ENCODE results near the gene WDHD1. TPM values are rescaled to one million over a fixed set of nuclear protein-coding genes. Genes with fewer than 3 reads are reported as not detected.
A peak's percentile ranks its signal among the peaks of the same experiment; 100 is the strongest.

Gene WDHD1
- total and polyA plus RNA-seq, 2 experiments from 2014 or later, result 6.6 to 9.6 TPM

DNA sequence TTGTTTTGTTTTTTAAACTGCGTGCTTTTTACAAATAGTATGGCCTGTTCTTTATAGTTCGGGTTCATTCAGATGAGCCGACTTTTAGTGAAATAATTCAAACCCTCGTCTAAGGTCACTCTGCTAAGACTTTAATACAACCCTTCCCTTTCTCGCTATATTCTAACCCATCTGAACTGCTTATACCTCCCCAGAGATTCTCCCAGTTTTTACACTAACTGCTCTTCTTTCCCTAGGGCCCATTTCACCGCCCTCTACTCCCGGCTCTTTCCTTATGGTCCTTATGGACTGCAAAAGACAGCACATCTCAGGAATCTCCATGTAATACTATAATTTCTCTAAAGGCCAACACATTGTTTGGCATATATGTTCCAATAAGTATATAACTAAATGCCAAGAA lies 26.6 kb upstream of the WDHD1 start:
- Histone ChIP-seq H3F3A (ENCODE audit: insufficient read depth) (peaks cover 25% of the 10 kb centered on the region), H3K4me2 (ENCODE audit: unreplicated experiment) (peak overlapping the region; percentile 100), H2AFZ (no peak overlapping the region), H3K27me3 (replicated peaks; ENCODE audit: insufficient read depth) (no peaks in the 10 kb centered on the region), H3K4me3 (peak overlapping the region; percentile 90), H3K4me1 (ENCODE audit: insufficient read depth) (peaks cover 18% of the 10 kb centered on the region), H3K9me3 (ENCODE audit: low read depth) (no peaks in the 10 kb centered on the region), H3K9ac (no peak overlapping the region; the same call in 1 of the 2 replicates), H3K79me2 (ENCODE audit: insufficient read depth) (peaks cover 65% of the 10 kb centered on the region), H3K27ac (no peak overlapping the region), H3K36me3 (ENCODE audit: low read depth) (peaks cover 27% of the 10 kb centered on the region; the same call in 1 of the 2 replicates), H4K20me1 (ENCODE audit: insufficient read depth) (peaks cover 10% of the 10 kb centered on the region), H3K9me2 (ENCODE audit: insufficient read depth) (no peaks in the 10 kb centered on the region)
- 89 to 93% methylated on average over 7 of the region's 7 CpGs for WGBS, 2 experiments (ENCODE audit: low coverage in 1 of 2, low lambda C conversion rate in 2 of 2, missing lambda C conversion rate in 2 of 2)
- in situ Hi-C loops (cut with MboI), result no loop called here
- no peak for DNase-seq
- TF ChIP-seq EZH2phosphoT487 (IDR thresholded peaks at IDR 0.05; ENCODE audit: insufficient read depth, low read depth), result no peak
- TF ChIP-seq EZH2 (IDR thresholded peaks at IDR 0.05; ENCODE audit: insufficient read depth, poor library complexity, severe bottlenecking), result no peak

DNA sequence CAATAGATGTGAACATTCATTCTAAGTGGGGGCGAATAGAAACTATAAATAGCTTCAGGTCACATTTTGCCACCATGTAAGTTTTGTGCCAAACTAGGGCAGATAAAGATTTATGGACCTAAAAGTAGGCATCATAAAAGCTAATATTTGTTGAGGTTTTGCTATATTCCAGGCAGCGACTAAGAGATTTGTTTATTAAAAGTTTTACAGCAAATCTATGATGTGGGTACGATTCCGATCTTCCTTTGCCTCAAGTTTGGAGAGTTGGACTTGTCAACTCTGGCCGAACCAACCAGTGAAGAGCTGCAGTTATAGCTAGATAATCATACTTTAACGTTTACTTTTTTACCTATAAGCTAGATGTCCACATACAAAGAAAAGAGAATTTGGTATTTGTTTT lies 26.1 kb upstream of the WDHD1 start:
- peak overlapping the region; percentile 100 for H3K4me2 ChIP-seq (ENCODE audit: unreplicated experiment)
- H4K20me1 ChIP-seq (ENCODE audit: insufficient read depth), result peaks cover 10% of the 10 kb centered on the region
- in situ Hi-C loops (cut with MboI), result no loop called here
- H3F3A ChIP-seq (ENCODE audit: insufficient read depth), result peaks cover 29% of the 10 kb centered on the region
- H3K79me2 ChIP-seq (ENCODE audit: insufficient read depth), result peaks cover 60% of the 10 kb centered on the region
- H3K27me3 ChIP-seq (replicated peaks; ENCODE audit: insufficient read depth), result no peaks in the 10 kb centered on the region
- peak overlapping the region; percentile 99 for H3K9ac ChIP-seq
- no peak overlapping the region for H2AFZ ChIP-seq
- H3K4me3 ChIP-seq, result peak overlapping the region; percentile 90
- peaks cover 23% of the 10 kb centered on the region; the same call in 1 of the 2 replicates for H3K36me3 ChIP-seq (ENCODE audit: low read depth)
- peak overlapping the region; percentile 97 for H3K27ac ChIP-seq
- TF ChIP-seq EZH2phosphoT487 (IDR thresholded peaks at IDR 0.05; ENCODE audit: insufficient read depth, low read depth) (no peak), EZH2 (IDR thresholded peaks at IDR 0.05; ENCODE audit: insufficient read depth, poor library complexity, severe bottlenecking) (no peak)
- 86 to 87% methylated on average over 6 of the region's 6 CpGs for WGBS, 2 experiments (ENCODE audit: low coverage in 1 of 2, low lambda C conversion rate in 2 of 2, missing lambda C conversion rate in 2 of 2)
- no peak for DNase-seq
- H3K9me3 ChIP-seq (ENCODE audit: low read depth), result no peaks in the 10 kb centered on the region
- no peaks in the 10 kb centered on the region for H3K9me2 ChIP-seq (ENCODE audit: insufficient read depth)
- H3K4me1 ChIP-seq (ENCODE audit: insufficient read depth), result peaks cover 18% of the 10 kb centered on the region

DNA sequence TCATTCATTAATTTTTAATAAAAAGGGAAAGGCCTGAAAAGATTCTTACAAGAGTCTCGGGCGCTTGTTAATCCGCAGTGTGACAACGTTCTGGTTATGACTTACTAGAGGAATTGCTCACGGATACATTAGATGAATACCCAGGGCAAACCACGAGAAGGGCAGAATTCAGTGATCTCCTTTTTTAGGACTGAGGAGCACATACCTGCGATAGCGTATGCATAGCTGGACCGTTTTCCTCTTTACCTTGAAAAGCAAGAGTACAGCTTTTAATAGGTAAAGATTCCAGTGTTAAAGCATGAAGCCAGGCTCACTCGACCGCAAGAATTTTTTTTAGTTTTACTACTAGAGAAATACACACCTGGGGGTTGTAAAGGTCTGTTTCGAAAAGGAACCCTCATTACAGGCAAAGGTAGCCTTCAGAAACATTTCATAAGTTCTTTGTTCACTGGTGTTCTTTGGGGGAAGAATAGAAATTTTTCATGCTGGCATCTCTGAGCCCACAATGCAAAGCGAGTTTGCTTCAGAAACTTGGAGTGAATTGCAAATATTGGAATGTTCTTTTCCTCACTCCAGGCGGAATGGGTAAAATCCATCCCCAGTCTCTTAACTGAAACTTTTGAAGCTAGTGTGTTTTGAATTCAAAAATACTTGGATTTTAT lies 25.5 kb upstream of the WDHD1 start:
- peaks cover 19% of the 10 kb centered on the region; the same call in 1 of the 2 replicates for H3K36me3 ChIP-seq (ENCODE audit: low read depth)
- peak overlapping the region; percentile 97 for H3K27ac ChIP-seq
- H3K4me1 ChIP-seq (ENCODE audit: insufficient read depth), result peaks cover 18% of the 10 kb centered on the region
- in situ Hi-C loops (cut with MboI), result no loop called here
- H3F3A ChIP-seq (ENCODE audit: insufficient read depth), result peaks cover 30% of the 10 kb centered on the region
- H3K4me3 ChIP-seq, result peak overlapping the region; percentile 90
- no peaks in the 10 kb centered on the region for H3K9me3 ChIP-seq (ENCODE audit: low read depth)
- 0 out of 2 replicates have a peak overlapping the region, but pooled peaks have one; percentile 1 for H2AFZ ChIP-seq
- H3K79me2 ChIP-seq (ENCODE audit: insufficient read depth), result peaks cover 54% of the 10 kb centered on the region
- WGBS, 2 experiments (ENCODE audit: low coverage in 1 of 2, low lambda C conversion rate in 2 of 2, missing lambda C conversion rate in 2 of 2), result 2% methylated on average over 14 of the region's 14 CpGs
- peak; percentile 64 for DNase-seq
- TF ChIP-seq EZH2phosphoT487 (IDR thresholded peaks at IDR 0.05; ENCODE audit: insufficient read depth, low read depth), result no peak
- no peak for TF ChIP-seq EZH2 (IDR thresholded peaks at IDR 0.05; ENCODE audit: insufficient read depth, poor library complexity, severe bottlenecking)
- peak overlapping the region; percentile 99 for H3K9ac ChIP-seq
- no peaks in the 10 kb centered on the region for H3K9me2 ChIP-seq (ENCODE audit: insufficient read depth)
- H3K27me3 ChIP-seq (replicated peaks; ENCODE audit: insufficient read depth), result no peaks in the 10 kb centered on the region
- H4K20me1 ChIP-seq (ENCODE audit: insufficient read depth), result peaks cover 10% of the 10 kb centered on the region
- peak overlapping the region; percentile 100 for H3K4me2 ChIP-seq (ENCODE audit: unreplicated experiment)

DNA sequence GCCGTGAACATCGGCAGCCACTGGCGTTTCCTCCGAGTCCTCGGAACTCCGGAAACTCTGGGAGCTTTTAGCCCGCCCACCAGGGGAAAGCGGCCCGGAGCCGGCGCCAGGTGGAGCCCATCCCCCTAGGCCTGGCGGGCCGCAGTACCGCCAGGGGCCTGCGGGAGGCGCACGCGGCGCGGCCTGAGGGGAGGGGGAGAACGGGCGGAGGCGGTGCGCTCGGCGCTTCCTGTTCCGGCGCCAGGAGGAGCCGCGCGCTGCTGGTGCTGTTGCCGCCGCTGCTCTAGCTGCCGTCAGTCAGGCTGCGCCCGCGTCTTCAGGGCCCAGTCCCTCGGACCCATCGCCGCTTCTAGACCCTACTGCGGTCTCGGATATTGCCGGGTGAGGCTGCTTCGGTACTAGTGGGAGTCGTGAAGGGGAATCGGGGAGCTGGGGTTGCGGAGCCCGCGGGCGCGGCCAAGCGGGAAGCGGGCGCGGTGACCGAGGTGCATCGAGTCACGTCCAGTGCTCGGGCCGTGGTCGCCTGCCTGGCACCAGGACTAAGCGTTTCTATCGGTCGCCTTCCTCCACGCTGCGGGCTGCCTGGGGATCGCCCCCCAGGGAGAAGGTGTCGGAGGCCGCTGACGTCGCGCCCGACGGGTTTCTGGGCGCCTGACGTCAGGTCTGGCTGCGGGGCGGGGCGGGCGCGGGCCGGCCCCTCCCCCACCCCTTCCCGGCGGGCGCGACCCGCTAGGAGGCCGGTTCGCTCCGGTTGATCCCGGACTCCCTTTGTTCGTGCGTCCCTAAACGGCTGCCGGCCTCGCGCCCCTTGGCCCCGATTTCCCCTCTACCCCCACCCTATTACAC lies 24.7 kb upstream of the WDHD1 start, which contains the start of gene MAPK1IP1L:
Gene MAPK1IP1L (plus strand): TSS at position 225 of the 846 bp plus-strand sequence. CDS start 10,037 bp downstream, outside the sequence.
- Histone ChIP-seq H2AFZ (peak within 1 kb of the TSS; percentile 81), H3K79me2 (ENCODE audit: insufficient read depth) (peaks cover 46% of the 10 kb centered on the region), H3K9me3 (ENCODE audit: low read depth) (no peaks in the 10 kb centered on the region), H3K27me3 (replicated peaks; ENCODE audit: insufficient read depth) (no peaks in the 10 kb centered on the region), H3K4me3 (peak within 1 kb of the TSS; percentile 90), H3K4me2 (ENCODE audit: unreplicated experiment) (peak within 1 kb of the TSS; percentile 100), H3K36me3 (ENCODE audit: low read depth) (peaks cover 11% of the 10 kb centered on the region; the same call in 1 of the 2 replicates), H3K9me2 (ENCODE audit: insufficient read depth) (no peaks in the 10 kb centered on the region), H4K20me1 (ENCODE audit: insufficient read depth) (peaks cover 10% of the 10 kb centered on the region), H3K27ac (peak within 1 kb of the TSS; percentile 97), H3K9ac (peak within 1 kb of the TSS; percentile 99), H3K4me1 (ENCODE audit: insufficient read depth) (peaks cover 18% of the 10 kb centered on the region), H3F3A (ENCODE audit: insufficient read depth) (peaks cover 30% of the 10 kb centered on the region)
- 1% methylated on average over 48 to 70 of the region's 98 CpGs for WGBS, 2 experiments (ENCODE audit: low coverage in 1 of 2, low lambda C conversion rate in 2 of 2, missing lambda C conversion rate in 2 of 2)
- in situ Hi-C loops (cut with MboI), result no loop called here
- DNase-seq, result peak; percentile 96
- TF ChIP-seq EZH2 (IDR thresholded peaks at IDR 0.05; ENCODE audit: insufficient read depth, poor library complexity, severe bottlenecking) (no peak), EZH2phosphoT487 (IDR thresholded peaks at IDR 0.05; ENCODE audit: insufficient read depth, low read depth) (no peak)

Data from GM23248 (cell line).